Putamen (tissue), 1 donor: ENCODE results near the gene TFPI.
"Not testable (repeated sequence)": the region's sequence is repeated elsewhere in the genome, so short reads cannot be mapped to it uniquely, and the experiment has no call there.

Source experiments
- DNase-seq: peaks from one replicate; pipeline ENCODE4 v3.0.0-alpha.2; 2016; ENCODE audit warnings: low spot score

Gene TFPI

DNA sequence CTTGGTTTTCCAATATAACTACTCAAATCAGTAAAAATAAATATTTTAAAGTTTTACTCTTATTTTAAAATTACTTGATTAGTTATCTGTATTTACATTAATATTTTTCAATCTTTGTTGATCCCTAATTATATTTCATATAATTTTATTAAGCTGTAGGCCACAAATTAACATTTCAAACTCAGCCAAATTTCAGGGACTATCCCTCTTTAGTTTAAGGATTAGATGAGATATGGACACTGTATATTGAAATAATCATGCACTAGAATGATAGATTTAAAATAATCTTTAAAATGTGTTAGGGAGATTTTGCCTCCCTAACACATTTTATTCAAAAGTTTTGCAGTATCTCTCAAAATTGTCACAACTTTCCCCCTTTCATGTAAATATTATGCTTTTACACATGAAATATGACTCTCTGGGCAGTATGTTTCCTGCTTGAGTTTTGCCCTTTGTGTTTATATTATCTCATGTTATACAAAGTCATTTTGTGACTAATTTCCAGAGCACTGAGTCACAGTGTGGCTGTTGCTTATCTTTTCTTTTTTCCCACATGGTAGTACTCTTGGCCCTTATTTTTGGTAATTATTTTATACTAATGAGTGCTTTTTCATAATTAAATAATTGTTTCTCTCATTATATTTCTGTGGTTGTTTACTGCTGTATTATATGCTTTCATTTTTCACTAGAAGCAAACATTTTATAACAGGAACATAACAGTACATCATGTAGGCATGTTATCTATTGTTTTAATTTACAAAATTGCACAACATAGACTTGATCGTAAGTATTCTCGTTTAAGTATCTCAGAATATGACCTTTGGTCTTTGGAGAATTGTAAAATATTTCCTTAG lies 1.2 kb downstream of the TFPI start:
- no peak for DNase-seq

DNA sequence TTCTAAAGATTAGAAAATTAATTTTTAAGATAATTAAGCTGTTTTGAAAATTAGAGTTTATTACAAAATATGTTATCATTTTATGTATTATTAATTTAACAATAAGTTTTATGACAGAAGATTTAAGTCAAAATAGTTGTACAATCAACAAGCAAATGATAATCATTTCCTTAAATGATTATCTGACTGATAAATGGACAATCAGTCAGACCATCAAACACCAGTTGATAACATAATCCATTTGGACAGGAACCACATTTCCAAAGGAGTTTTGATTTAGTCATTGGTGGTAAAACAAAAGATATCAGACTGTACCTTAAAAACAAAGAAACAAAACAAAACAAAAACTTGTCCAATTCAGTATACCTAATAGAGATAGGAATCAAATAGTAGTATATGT lies 1.9 kb downstream of the TFPI start:
- DNase-seq: no peak

DNA sequence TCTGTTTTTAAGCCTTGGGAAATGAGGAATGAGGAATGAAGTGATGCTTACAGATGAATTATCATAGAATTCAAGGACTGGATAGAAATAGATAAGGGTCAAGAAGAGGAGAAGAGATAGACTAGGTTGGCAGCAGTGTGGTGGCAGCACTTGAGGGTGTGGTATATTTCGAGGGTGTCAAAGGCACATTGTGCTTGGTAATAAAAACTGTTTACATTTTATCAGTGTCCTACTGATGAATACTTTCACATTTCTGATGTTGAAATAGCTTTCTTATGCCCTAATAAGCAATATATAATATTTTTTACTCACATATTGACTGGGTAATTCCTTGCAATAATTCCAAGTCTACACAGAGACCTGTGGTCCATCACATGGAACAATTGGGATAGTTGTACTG lies 3.4 kb downstream of the TFPI start:
- DNase-seq: no peak

DNA sequence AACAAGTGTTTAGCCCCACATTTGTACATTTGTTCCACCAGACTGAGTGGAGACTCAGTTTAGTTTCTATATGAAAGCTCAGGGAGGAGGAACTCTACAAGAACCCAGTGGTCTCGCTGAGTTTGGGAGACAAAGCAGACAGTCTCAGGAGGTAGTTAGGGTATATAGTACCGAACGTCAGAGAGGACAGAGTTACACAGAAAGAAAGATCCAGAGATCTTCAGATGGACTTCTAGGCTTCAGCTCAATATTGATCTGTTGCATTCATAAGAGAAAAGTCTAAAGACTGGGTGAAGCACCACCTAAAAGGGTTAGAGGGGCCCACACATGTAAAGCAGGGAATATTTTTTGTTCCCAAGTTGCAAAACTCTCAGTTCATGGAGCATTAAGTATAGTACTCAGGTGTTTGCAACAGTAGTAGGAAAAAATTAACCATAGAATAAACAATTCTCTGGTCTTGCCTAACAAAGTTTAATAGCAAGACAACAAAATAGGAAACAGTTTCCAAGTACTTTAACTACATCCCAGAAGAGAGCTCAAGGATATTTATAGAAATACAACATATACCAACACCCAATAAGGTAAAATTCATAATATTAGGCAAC lies 4.2 kb downstream of the TFPI start:
- no peak for DNase-seq

DNA sequence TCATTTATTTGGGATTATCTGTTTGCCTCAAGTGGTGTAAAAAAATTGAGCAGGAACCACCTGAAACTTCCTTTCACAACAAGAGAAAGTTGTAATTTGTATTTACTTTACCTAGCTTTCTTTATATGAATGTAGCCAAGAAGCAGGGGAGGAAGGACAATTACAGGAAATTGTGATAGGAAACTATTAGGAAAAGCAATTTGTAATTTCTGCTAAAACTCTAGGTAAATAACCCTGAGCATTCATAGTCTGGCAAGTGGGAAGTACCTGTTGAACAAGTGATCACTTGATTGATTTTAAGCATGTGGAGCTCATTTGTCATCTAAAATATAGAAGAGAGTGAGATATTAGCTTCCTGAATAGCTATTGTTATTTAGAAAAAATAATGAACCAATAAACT lies 5.0 kb downstream of the TFPI start:
- DNase-seq: no peak

DNA sequence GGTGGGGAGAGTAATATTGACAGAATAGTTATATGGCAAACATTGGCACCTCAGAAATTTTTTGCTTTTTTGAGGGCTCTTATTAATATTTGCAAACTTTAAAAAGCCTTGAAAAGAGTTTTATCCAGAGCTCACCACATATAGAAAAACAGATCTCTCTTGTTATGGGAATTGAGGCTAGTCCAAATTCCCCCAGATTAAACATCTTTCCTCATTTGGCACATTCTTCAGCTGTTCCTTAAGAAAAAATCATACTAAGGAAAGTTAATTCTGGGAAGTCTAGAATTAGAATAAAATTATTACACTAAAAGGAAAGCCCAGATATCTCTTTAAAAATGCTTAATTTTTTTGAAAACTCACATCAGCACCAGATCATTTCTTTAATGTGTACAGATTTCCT lies 5.6 kb downstream of the TFPI start:
- no peak for DNase-seq

DNA sequence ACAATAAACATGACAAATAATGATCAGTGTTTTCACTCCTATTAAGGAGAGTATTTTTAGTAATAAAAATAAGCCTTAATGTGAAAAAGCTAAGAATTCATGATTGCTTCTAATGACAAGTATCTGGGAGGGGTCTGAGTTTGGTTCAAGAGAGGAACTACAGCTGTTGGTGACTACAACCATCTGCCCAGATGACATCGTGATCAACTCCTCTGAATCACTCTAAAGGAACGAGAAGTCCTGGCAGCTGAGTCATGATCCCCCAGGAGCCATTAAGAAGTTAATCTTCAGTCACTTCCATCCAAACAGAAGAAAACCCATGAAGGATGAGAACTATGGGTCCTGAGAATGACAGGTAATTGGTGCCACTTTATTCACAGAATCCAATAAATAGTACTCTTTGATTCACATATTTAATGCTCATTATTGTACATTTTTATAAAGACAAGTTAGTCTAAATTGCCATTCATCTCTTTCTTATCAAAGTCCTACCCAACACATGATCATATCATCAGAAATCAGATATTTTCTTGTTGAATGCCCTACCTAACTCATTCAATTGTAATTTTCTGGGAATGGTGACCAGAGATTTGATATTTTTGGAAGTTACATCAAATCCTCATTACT lies 6.8 kb downstream of the TFPI start:
- no peak for DNase-seq

DNA sequence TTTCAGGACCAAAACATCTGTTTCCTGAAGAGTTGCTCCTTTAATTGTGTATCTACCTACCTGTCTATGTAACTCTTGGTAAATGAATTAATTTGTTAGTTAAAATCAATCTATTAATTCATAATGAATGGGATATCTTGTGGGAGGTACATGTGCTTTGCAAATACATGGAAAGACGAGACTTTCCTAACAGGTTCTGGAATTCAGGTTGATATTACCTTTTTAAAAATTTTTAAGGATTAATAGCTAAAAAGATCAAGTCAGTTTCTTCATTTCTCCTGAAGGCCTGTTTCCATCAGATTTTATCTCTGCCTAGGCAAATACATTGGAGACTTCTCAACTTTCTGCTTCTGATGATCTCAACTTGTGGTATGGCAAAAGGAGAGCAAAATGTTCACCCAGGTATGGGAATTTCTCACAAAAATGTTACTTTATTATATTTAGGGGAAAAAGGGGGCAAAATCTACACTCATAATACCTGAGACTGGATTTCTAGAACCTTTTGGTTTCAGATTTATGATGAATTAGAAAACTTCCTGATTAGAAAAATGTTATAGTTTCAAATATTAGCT lies 7.4 kb downstream of the TFPI start:
- no peak for DNase-seq

DNA sequence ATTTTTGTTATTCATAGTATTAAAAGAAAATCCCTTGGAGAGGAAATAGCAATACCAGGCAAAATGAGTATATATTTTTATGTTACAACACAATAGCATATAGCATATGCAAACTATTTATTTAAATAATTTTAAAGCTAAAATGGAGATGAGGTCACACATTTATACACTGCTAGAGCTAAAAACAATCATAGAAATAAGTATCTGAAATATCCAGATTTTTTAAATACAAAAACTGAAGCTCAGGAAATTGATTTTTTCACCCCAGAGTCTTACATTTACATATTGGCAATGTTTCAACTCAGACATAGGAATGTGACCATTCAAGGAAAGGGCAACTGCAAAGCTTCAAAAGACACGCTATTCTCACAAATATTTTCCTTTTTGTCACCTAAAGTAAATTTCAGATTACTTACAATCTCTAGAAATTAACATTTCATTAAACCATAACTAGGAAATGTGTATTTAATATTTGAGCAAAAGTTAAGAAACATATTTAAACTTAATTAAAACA lies 8.9 kb downstream of the TFPI start:
- DNase-seq: no peak

DNA sequence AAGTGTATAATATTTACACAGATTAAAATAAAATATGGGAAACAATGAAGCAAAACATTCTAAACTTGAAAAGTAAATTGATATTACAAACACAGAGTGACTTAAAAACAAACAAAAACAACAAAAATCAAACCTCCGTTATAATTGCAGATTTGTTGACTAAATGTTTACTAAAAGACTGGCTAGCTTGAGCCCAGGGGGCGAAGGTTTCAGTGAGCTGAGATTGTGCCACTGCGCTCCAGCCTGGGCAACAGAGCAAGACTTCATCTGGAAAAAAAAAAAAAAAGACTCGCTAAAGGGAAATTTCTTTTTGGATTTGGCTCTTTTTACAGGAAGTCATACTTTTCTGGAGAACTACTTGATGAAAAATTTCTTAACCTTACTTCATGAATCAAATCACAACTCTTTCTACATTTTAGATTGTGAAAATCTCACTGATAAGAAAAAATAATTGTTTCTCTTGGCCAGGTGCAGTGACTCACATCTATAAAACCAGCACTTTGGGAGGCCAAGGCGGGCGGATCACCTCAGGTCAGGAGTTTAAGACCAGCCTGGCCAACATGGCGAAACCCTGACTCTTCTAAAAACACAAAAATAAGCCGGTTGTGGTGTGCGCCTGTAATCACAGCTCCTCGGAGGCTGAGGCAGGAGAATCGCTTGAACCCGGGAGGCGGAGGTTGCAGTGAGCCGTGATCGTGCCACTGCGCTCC lies 9.7 kb downstream of the TFPI start:
- no peak for DNase-seq

DNA sequence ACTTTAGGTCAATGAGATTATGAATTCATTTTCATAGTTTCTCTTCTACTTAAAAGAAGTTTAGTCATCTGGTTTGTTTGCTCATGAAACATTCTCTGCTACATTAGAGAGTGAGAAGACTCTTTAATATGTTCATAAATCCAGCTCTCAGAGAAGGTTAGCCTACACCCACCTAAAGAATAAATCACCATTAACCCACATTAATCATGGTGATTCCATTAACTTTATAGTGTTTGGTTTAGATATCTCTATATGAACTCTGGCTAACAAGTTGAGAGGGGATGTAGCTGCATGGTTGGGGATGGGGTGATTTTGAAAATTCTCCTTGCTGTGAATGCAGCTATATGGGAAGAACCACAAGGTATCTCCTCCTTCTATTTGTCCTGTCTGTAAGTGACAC lies 10.7 kb downstream of the TFPI start:
- no peak for DNase-seq

DNA sequence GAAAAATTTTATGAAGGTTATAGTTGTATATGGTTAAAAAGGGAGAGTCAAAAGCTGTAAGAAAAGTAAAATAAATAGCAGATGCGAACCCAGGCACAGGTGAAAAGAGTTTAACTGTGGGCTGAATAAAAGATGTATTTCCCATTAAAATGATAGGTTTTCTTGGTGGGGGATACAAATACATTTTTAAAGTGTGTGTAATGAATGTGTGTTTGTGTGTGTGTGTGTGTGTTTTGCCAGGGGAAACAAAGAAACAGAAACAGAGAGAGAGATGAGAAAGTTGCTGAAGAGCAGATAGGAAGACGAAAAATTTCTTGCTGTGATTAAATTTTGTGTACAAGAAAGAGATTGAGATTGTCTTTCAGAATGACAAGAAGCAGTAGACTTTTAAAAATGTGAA lies 12.1 kb downstream of the TFPI start:
- no peak for DNase-seq

DNA sequence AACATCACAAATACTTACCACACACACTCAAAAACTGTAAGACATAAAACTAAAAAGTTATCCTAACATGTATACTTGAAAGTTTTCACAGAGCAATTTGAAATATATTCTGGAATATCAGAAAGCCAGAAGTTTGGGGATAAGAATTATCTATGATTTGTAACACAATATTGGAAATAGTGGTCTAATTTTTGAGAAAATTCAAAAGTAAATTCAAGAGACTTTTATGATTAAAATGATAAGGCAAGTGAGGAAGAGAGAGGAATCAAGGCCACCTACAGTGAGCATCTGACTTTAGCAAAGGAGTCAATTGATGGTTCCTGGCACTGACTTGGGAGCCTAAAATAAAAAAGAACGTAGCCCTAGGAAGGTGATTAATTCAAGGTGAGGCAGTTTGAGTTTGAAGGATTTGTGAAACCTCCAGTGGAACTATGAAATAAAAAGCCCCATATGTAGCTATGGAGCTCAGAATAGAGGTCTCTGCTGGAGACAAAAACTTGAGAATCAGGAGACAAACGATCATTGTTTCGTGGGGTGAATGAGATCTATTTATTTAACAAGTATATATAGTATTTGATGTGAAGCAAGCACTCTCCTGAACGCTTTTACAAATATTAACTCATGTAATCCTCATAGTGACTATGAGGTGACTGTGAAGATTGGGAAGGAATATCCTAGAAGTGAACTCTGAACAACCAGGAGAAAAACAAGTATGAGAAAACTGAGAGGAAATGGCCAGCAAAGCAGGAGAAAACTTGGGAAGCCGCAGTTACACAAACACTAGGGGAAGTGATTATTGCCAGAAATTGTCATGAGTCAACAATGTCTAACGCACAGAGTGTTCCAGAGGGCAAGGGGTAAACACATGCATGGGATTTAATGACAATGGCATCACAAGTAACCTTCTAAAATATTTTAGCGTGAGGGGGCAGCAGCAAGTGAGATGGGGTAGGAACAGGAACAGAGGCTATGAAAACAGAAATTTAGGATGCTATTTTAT lies 12.8 kb downstream of the TFPI start:
- no peak for DNase-seq

DNA sequence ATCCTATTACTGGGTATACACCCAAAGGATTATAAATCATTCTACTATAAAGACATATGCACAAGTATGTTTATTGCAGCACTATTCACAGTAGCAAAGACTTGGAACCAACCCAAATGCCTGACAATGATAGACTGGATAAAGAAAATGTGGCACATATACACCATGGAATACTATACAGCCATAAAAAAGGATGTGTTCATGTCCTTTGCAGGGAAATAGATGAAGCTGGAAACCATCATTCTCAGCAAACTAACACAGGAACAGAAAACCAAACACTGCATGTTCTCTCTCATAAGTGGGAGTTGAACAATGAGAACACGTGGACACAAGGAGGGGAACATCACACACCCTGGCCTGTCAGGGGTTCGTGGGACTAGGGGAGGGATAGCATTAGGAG lies 16.0 kb downstream of the TFPI start:
- DNase-seq: not testable (repeated sequence)

DNA sequence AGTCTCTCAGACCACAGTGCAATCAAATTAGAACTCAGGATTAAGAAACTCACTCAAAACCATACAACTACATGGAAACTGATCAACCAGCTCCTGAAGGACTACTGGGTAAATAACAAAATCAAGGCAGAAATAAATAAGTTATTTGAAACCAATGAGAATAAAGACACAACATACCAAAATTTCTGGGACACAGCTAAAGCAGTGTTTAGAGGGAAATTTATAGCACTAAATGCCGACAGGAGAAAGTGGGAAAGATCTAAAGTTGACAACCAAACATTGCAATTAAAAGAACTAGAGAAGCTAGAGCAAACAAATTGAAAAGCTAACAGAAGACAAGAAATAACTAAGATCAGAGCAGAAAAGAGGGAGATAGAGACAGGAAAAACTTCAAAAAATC lies 18.9 kb downstream of the TFPI start:
- DNase-seq: not testable (repeated sequence)

DNA sequence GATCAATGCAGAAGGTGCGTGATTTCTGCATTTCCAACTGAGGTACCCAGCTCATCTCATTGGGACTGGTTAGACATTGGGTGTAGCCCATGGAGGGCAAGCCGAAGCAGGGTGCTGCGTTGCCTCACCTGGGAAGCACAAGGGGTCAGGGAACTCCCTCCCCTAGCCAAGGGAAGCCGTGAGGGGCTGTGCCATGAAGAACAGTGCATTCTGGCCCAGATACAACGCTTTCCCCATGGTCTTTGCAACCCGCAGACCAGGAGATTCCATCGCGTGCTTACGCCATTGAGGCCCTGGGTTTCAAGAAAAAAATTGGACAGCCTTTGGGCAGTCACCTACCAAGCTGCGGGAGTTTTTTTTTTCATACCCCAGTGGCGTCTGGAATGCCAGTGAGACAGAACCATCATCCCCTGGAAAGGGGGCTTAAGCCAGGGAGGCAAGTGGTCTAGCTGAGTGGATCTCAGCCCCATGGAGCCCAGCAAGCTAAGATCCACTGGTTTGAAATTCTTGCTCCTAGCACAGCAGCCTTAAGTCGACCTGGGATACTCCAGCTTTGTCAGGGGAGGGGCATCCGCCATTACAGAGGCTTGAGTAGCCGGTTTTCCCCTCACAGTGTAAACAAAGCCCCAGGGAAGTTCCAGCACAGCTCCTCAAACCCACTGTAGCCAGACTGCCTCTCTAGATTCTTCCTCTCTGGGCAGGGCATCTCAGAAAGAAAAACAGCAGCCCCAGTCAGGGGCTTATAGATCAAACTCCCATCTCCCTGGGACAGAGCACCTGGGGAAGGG lies 21.7 kb downstream of the TFPI start:
- no peak for DNase-seq

DNA sequence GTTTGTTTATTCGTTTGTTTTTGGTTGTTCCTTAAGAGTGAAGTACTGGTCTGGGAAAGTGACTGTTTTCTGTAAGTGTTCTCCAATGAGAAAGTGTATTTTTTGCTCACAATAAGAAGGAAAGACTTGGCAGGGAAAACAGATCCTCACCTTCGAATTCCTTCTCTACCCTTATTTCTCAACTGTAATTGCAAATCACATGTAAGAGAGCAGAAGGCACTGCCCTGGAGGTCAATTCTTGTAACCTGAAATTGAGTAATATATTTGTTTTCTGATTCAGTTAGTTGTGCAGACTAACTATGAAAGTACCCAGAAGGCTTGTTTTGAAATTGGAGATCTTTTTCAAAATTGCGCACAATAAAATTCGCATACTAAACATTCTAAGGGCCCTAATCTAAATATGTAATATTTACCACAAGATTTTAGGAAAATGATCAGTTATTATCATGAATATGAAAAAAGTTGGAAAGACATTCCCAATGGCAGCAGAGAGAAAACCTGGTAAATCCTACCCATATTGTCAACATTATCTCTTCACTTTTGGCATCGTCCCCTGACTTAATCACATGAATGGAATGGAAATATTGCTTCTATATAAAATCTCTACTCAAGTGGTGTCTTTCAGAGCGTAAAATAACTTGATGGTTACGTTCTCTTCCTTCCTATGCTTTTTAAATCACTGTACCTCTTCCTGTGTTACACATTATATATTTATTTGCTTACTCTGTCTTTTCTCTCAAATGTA lies 24.1 kb downstream of the TFPI start:
- DNase-seq: no peak

DNA sequence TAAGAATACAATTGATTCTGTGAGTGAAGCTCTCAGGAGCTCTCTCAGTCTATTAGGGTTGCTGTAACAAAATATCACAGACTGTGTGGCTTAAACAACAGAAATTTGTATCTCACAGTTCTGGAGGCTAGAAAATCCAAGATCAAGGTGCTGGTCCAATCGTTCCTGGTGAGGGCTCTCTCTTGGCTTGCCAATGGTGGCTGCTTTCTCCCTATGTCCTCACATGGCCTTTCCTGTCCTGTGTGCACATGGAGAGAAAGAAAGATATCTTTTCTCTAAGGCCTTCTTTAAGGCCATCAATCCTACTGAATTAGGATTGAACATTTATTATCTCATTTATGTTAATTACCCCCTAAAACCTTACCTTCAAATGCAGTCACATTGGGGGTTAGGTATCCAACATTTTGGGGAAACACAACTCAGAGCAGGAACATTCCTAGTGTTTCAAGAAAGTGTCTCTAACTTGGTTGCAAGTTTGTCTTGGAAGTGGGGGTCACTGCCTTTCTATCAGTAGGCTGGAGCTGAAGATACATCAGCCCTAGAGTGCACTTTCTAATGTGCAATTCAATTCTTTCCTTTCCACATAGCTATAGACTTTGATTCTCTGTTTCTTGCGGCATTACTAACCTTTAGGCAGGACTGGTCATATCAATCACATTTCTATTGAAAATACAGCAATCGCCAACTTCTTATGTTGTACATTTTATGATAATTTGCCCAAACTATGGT lies 24.8 kb downstream of the TFPI start:
- DNase-seq: no peak

DNA sequence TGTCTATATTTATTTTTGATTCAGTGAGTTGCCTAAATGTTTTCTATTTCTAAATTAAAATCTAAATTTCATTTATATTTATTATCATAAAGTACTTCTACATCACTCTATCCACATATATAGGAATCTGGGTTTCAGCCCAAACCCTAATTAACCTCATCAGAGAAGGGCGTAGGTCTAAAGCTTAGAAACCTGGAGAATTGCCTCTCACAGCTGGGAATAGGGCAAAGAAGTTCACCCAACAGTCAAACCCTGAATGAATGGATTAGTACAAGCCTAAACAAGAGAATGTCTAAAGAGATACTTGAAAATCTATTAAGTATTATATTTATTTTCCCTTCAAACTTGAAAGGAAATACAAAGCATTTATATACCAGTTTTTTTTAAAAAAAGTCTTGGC lies 26.2 kb downstream of the TFPI start:
- no peak for DNase-seq
